SK-N-MC (cell line): ENCODE data around the gene ITIH1.

ENCODE experiments used
- EZH2 ChIP-seq: fragments of 200-600 bp; sonication (generic); IDR thresholded peaks from one replicate; pipeline ENCODE4 v1.6.1; 2017; ENCODE audit warnings: antibody characterized with exemption
- FOXP2 ChIP-seq: optimal IDR thresholded peaks from 2 replicates; pipeline ENCODE3; 2011; ENCODE audit warnings: mild to moderate bottlenecking, moderate library complexity; ENCODE audit not compliant: insufficient read depth; ENCODE audit errors: extremely low read length, control extremely low read depth
- POLR2AphosphoS5 ChIP-seq: IDR thresholded peaks from 2 replicates; pipeline ENCODE4 v1.6.1; 2012; ENCODE audit warnings: mild to moderate bottlenecking, low read depth, low read length, borderline replicate concordance

GRCh38 chr3:52779837-52780585 is 2.6 kb downstream of the ITIH1 start:
- TF ChIP-seq POLR2AphosphoS5 (no peak), FOXP2 (no peak), EZH2 (no peak)
